NCI-H2171 treated with DMSO at 0.1 percent for 48 hours (cell line): ENCODE measurements around the gene HDX.
"Not testable (repeated sequence)": the region's sequence is repeated elsewhere in the genome, so short reads cannot be mapped to it uniquely, and the experiment has no call there.

ENCODE experiments used
- DNase-seq: peaks from one replicate; lab custom pipeline; 2025; lab: John Stamatoyannopoulos, UW

The HDX gene

GRCh38 chrX:84339507-84340364 is 162.5 kb downstream of the HDX start:
- DNase-seq, result peak; percentile 3

- no peak for DNase-seq
Observed at GRCh38 chrX:84336646-84337045, 165.6 kb downstream of the HDX start.

- DNase-seq, result no peak
Observed at GRCh38 chrX:84335121-84335520, 167.1 kb downstream of the HDX start.

GRCh38 chrX:84322083-84322827 is 180.0 kb downstream of the HDX start:
- DNase-seq, result no peak

- peak; percentile 74 for DNase-seq
Observed at GRCh38 chrX:84320614-84321013, 181.6 kb downstream of the HDX start.

- no peak for DNase-seq
Observed at GRCh38 chrX:84320023-84320422, 182.2 kb downstream of the HDX start.

- no peak for DNase-seq
Observed at GRCh38 chrX:84318661-84319060, 183.6 kb downstream of the HDX start.

- DNase-seq, result not testable (repeated sequence)
Observed at GRCh38 chrX:84315946-84316345, 186.3 kb downstream of the HDX start.
